Testis (tissue), 3 donors: Measurements from ENCODE around the gene TSPAN2. TPM values are rescaled to one million over a fixed set of nuclear protein-coding genes. Genes with fewer than 3 reads are reported as not detected.

Source experiments
- DNase-seq: peaks from one replicate; pipeline ENCODE4 v3.0.0-alpha.2; 2019
- H3K27ac ChIP-seq, 2 donors: fragments of 200-600 bp; sonication (generic); one replicate each; pipeline ENCODE4 v1.5.1; 2019
- H3K27me3 ChIP-seq: fragments of 200-600 bp; sonication (generic); one replicate; pipeline ENCODE4 v1.5.1; 2019
- H3K36me3 ChIP-seq: fragments of 200-600 bp; sonication (generic); one replicate; pipeline ENCODE4 v1.5.1; 2017; ENCODE audit warnings: low read depth; ENCODE audit errors: missing control alignments
- H3K4me1 ChIP-seq: fragments of 200-600 bp; sonication (generic); one replicate; pipeline ENCODE4 v1.5.1; 2019
- H3K4me3 ChIP-seq, 2 donors: fragments of 200-600 bp; sonication (generic); one replicate each; pipeline ENCODE4 v1.5.1; 2017 to 2019
- H3K9me3 ChIP-seq: fragments of 200-600 bp; sonication (generic); one replicate; pipeline ENCODE4 v1.5.1; 2017
- CTCF ChIP-seq, 3 experiments: fragments of 450-650 bp in 2 of 3; fragments of 200-600 bp in 1 of 3; sonication (generic) in 1 of 3; IDR thresholded peaks; one replicate each; pipeline ENCODE4 v1.5.1; 2016 to 2019; ENCODE audit warnings: antibody characterized with exemption in 3 of 3, mild to moderate bottlenecking in 2 of 3, moderate library complexity in 1 of 3
- POLR2A ChIP-seq: fragments of 450-650 bp; IDR thresholded peaks from one replicate; pipeline ENCODE4 v1.6.1; 2017; ENCODE audit warnings: antibody characterized with exemption, mild to moderate bottlenecking, moderate library complexity
- WGBS, 2 donors: methylation state at CpG; one replicate each; pipeline ENCODE4 v1.1.5; 2018; 5-methylcytosine and 5-hydroxymethylcytosine counted together
- intact Hi-C: fragments of 100-400 bp; cut with DNase I; formaldehyde crosslinking; loops from one replicate; pipeline ENCODE4 v1.15.1; 2023; ENCODE audit warnings: low total_unique reads
- polyA plus RNA-seq: library from polyadenylated mRNA; stranded (reverse); fragments of 350-450 nt; fragmentation: Illumina TruSeq; extraction: RNeasy Lipid Tissue Mini Kit (QIAGEN cat#74804); gene quantifications from one replicate; pipeline ENCODE4 v1.2.3, GENCODE V29; 2014; ENCODE audit warnings: low read depth, low replicate concordance; ENCODE audit not compliant: insufficient read depth
- total RNA-seq, 2 donors: library from RNA; depleted of rRNA; stranded (reverse); fragments of >200 nt; gene quantifications; one replicate each; pipeline ENCODE4 v1.2.3, GENCODE V29; 2016

TSPAN2 gene
- total and polyA plus RNA-seq, 3 donors from 2014 or later, result 1.0 to 6.0 (median 1.2) TPM

- TF ChIP-seq POLR2A (no peak), CTCF (IDR thresholded peaks at IDR 0.05) (no peak)
- Histone ChIP-seq H3K4me1 (no peaks in the 10 kb centered on the region), H3K9me3 (no peaks in the 10 kb centered on the region), H3K27ac (no peak overlapping the region), H3K36me3 (no peaks in the 10 kb centered on the region), H3K27me3 (no peaks in the 10 kb centered on the region), H3K4me3 (no peak overlapping the region)
- intact Hi-C loops, result no loop called here
- WGBS, 2 donors, result 82 to 85% methylated on average over 3 of the region's 3 CpGs
- no peak for DNase-seq
Measured at GRCh38 chr1:115123116-115123515, 33.8 kb upstream of the TSPAN2 start.

GRCh38 chr1:115121793-115122192 lies 32.5 kb upstream of the TSPAN2 start:
- Histone ChIP-seq H3K4me3 (no peak overlapping the region), H3K27ac (no peak overlapping the region), H3K4me1 (no peaks in the 10 kb centered on the region), H3K27me3 (no peaks in the 10 kb centered on the region), H3K36me3 (no peaks in the 10 kb centered on the region), H3K9me3 (no peaks in the 10 kb centered on the region)
- TF ChIP-seq POLR2A (no peak), CTCF (IDR thresholded peaks at IDR 0.05) (no peak)
- no peak for DNase-seq
- intact Hi-C loops, result no loop called here

GRCh38 chr1:115120296-115120695 lies 31.0 kb upstream of the TSPAN2 start:
- no peak overlapping the region for H3K27ac ChIP-seq
- intact Hi-C loops, result no loop called here
- DNase-seq, result no peak
- H3K9me3 ChIP-seq, result no peaks in the 10 kb centered on the region
- no peaks in the 10 kb centered on the region for H3K4me1 ChIP-seq
- 69 to 81% methylated on average over 2 of the region's 2 CpGs for WGBS, 2 donors
- no peaks in the 10 kb centered on the region for H3K27me3 ChIP-seq
- TF ChIP-seq POLR2A, result no peak
- no peak for TF ChIP-seq CTCF (IDR thresholded peaks at IDR 0.05)
- no peaks in the 10 kb centered on the region for H3K36me3 ChIP-seq
- no peak overlapping the region for H3K4me3 ChIP-seq

- Histone ChIP-seq H3K9me3 (no peaks in the 10 kb centered on the region), H3K4me3 (no peak overlapping the region), H3K27ac (no peak overlapping the region), H3K36me3 (no peaks in the 10 kb centered on the region), H3K27me3 (no peaks in the 10 kb centered on the region), H3K4me1 (no peaks in the 10 kb centered on the region)
- intact Hi-C loops, result no loop called here
- TF ChIP-seq POLR2A, result no peak
- TF ChIP-seq CTCF (IDR thresholded peaks at IDR 0.05), result no peak
- 90 to 98% methylated on average over 4 of the region's 4 CpGs for WGBS, 2 donors
- DNase-seq, result no peak
Measured at GRCh38 chr1:115118611-115119010, 29.3 kb upstream of the TSPAN2 start.

GRCh38 chr1:115118086-115118485 lies 28.8 kb upstream of the TSPAN2 start:
- intact Hi-C loops, result no loop called here
- Histone ChIP-seq H3K27me3 (no peaks in the 10 kb centered on the region), H3K36me3 (no peaks in the 10 kb centered on the region), H3K4me3 (no peak overlapping the region), H3K27ac (no peak overlapping the region), H3K9me3 (no peaks in the 10 kb centered on the region), H3K4me1 (no peaks in the 10 kb centered on the region)
- TF ChIP-seq POLR2A, result no peak
- no peak for TF ChIP-seq CTCF (IDR thresholded peaks at IDR 0.05)
- DNase-seq, result no peak
